HG03432 (cell line): ENCODE measurements around the gene MYH11.
A peak's percentile ranks its signal among the peaks of the same experiment; 100 is the strongest.
"Not testable (repeated sequence)": the region's sequence is repeated elsewhere in the genome, so short reads cannot be mapped to it uniquely, and the experiment has no call there.

Source experiments
- ATAC-seq: cut with Tn5 transposase; IDR thresholded peaks from one replicate; pipeline ENCODE4 v1.9.1; 2021; ENCODE audit warnings: mild to moderate bottlenecking, moderate library complexity; ENCODE audit not compliant: unreplicated experiment

Gene MYH11

GRCh38 chr16:15879255-15879811 is 22.5 kb upstream of the MYH11 start:
- no peak for ATAC-seq

GRCh38 chr16:15876503-15876902 is 19.7 kb upstream of the MYH11 start:
- no peak for ATAC-seq

- ATAC-seq, result no peak
These were observed 18.0 kb upstream of the MYH11 start for GRCh38 chr16:15874745-15875314.

- ATAC-seq, result no peak
These were observed 16.9 kb upstream of the MYH11 start for GRCh38 chr16:15873737-15874136.

GRCh38 chr16:15873301-15873700 is 16.5 kb upstream of the MYH11 start:
- ATAC-seq, result no peak

GRCh38 chr16:15870011-15870410 is 13.2 kb upstream of the MYH11 start:
- ATAC-seq, result no peak

GRCh38 chr16:15866451-15866850 is 9.6 kb upstream of the MYH11 start:
- no peak for ATAC-seq

- no peak for ATAC-seq
These were observed 8.9 kb upstream of the MYH11 start for GRCh38 chr16:15865742-15866141.

- no peak for ATAC-seq
These were observed 8.1 kb upstream of the MYH11 start for GRCh38 chr16:15864939-15865338.

GRCh38 chr16:15861996-15862395 is 5.2 kb upstream of the MYH11 start:
- no peak for ATAC-seq

GRCh38 chr16:15858921-15859668 is 2.3 kb upstream of the MYH11 start:
- ATAC-seq, result no peak

GRCh38 chr16:15857724-15858560 is 1.1 kb upstream of the MYH11 start:
- ATAC-seq, result no peak

- no peak for ATAC-seq
These were observed 646 bp downstream of the MYH11 start for GRCh38 chr16:15856182-15856581.

GRCh38 chr16:15855704-15856003 is 1.2 kb downstream of the MYH11 start:
- peak; percentile 79 for ATAC-seq

GRCh38 chr16:15854906-15855703 is 1.7 kb downstream of the MYH11 start:
- ATAC-seq, result no peak

GRCh38 chr16:15854061-15854460 is 2.8 kb downstream of the MYH11 start:
- no peak for ATAC-seq

- ATAC-seq, result no peak
These were observed 3.8 kb downstream of the MYH11 start for GRCh38 chr16:15853021-15853420.

GRCh38 chr16:15850555-15850954 is 6.3 kb downstream of the MYH11 start:
- ATAC-seq, result not testable (repeated sequence)

- ATAC-seq, result no peak
These were observed 7.4 kb downstream of the MYH11 start for GRCh38 chr16:15849209-15849981.

- no peak for ATAC-seq
These were observed 9.1 kb downstream of the MYH11 start for GRCh38 chr16:15847611-15848175.
